ENCODE results near the gene MMP27.
"Not testable (repeated sequence)": the region's sequence is repeated elsewhere in the genome, so short reads cannot be mapped to it uniquely, and the experiment has no call there.

MMP27 gene, protein sequence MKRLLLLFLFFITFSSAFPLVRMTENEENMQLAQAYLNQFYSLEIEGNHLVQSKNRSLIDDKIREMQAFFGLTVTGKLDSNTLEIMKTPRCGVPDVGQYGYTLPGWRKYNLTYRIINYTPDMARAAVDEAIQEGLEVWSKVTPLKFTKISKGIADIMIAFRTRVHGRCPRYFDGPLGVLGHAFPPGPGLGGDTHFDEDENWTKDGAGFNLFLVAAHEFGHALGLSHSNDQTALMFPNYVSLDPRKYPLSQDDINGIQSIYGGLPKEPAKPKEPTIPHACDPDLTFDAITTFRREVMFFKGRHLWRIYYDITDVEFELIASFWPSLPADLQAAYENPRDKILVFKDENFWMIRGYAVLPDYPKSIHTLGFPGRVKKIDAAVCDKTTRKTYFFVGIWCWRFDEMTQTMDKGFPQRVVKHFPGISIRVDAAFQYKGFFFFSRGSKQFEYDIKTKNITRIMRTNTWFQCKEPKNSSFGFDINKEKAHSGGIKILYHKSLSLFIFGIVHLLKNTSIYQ

DNA sequence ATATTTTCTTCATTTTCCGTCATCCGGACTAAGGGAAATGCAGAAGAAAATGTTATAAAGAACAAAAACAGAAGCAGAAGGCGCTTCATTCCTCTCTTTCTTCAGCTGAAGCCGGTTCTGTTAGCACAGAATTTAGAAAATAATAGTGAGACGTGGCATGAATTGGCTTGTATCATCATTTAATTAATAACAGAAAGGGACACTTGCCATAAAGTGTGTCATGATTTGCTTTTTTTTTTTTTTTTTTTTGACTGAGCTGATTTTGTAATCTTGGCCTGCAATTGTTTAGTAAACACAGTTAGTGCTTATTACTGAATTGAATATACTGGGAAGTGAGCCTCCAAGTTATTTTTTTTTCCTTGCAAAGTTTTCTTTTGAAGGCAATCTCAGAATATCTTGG is at the start of gene MMP27:
TSS of gene MMP27 (minus strand) at position 144 of the 400 bp plus-strand sequence. CDS start at position 89, 55 bp downstream.
- DNase-seq, result no peak

DNA sequence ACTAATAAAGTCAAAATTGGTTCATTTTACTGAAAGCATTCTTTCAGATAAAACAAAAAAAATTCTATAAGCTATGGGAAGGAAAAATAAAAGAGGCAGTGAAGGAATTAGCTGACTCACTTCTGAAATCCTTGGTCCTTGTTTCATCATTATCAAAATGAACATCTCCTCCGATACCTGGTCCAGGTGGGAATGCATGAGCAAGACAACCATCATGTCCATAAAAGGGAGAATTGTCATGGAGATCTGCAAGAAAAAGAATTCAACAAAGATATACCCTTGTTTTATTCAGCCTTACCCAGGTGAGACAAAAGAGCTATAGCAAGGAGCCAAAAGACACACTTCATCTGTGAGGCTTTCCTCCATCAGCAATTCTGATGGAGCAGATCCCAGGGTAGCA is 47.7 kb upstream of the MMP27 start:
- no peak for DNase-seq

DNA sequence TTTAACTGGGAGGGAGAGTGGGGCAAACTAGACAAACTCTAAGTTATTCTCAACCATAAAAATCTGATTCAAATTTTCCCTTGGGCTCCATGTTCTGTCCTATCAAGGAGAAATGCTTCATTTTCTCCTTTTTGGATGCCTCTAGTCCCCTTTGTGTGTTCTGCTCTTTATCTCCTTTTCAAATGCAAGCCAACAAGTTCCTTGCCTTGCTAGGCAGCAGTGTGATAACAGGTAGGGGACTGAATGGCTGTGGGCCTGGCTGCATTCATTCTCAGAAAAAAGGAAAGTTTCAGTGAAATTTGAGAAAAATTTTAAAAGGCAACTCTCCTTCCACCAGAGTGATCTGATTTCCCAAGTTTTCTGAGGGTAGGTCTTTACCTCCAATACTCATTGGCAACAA is 46.1 kb upstream of the MMP27 start:
- no peak for DNase-seq

DNA sequence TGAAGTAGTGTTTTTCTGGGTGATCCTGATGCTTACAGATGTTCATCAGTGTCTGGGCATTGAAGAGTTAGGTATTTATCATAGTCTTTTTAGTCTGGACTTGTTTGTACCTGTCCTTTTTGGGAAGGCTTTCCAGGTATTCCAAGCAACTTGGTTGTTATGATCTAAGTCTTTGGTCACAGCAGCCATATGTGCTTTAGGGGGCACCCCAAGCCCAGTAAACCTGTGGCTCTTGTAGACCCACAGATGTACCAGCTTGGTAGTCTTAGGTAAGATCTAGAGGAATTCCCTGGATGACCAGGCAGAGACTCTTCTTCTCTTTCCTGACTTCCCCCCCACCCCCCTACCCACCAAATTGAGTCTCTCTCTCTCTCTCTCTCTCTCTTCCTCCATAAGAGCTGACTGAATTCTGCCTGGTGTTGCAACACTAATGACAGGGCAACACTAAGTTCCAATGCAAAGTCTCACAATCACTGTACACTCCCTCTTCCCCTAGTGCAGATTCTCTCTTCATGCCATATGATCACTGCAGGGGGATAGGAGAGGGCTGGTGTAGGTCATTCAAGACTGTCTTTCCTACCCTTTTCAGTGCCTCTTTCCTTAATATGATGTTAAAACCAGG is 43.6 kb upstream of the MMP27 start:
- no peak for DNase-seq

DNA sequence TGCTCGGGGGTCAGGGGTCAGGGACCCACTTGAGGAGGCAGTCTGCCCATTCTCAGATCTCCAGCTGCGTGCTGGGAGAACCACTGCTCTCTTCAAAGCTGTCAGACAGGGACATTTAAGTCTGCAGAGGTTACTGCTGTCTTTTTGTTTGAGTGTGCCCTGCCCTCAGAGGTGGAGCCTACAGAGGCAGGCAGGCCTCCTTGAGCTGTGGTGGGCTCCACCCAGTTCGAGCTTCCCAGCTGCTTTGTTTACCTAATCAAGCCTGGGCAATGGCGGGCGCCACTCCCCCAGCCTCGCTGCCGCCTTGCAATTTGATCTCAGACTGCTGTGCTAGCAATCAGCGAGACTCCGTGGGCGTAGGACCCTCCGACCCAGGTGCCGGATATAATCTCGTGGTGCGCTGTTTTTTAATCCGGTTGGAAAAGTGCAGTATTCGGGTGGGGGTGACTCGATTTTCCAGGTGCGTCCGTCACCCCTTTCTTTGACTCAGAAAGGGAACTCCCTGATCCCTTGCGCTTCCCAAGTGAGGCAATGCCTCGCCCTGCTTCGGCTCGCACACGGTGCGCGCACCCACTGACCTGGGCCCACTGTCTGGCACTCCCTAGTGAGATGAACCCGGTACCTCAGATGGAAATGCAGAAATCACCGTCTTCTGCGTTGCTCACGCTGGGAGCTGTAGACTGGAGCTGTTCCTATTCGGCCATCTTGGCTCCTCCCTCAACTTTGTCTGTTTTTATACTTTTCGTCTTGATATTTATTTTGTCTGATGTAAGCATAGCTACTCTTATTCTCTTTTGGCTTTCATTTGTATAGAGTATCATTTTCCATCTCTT is 41.4 kb upstream of the MMP27 start:
- not testable (repeated sequence) for DNase-seq

DNA sequence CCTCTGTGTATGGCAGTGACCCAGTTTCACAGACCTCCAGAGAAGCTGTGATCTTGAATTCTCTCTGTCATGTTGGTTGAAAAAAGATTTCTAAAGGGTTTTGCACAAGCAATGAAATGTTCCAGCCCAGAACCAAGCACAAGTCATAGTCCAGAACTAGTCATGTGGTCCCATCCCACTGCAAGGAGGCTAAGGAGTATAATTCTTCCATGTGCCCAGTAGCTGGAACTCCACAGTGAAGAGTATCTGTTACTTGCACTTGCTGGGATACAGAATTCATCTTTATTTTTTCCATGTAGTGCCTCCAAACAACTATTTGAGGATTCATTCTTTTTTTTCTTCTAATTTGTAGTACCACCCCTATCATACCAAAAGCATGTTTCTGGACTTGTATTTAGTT is 29.1 kb upstream of the MMP27 start:
- DNase-seq, result no peak

DNA sequence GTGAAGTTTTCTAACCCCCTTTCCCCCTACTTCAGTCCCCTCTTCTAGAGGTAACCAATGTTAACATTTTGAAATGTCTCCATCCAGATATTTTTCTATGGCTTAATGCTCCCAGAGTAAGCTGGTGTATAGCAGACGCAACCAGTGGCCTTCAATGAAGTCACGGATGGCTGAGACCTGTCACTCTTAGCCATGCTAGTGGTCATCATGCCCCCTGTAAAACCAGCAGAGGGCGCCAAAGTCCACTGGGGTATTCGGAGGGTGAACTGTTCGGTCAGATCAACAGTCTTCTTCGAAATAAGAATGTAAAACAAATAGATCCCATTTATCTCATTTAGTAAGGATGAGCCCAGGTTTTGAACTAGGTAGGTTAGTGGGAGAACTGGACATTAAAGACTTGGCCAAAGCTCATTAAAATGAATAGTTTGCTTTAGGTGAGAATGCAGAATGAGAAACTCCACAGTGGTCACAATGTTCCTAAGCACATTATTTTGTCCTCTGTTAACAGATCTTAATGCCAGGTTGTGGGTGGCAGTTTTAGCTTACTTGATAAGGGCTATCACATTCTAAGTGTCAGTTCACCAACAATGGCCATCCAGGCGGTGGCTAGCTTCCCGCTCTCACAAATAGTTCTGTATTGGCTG is 27.8 kb upstream of the MMP27 start:
- DNase-seq, result peak; percentile 48

DNA sequence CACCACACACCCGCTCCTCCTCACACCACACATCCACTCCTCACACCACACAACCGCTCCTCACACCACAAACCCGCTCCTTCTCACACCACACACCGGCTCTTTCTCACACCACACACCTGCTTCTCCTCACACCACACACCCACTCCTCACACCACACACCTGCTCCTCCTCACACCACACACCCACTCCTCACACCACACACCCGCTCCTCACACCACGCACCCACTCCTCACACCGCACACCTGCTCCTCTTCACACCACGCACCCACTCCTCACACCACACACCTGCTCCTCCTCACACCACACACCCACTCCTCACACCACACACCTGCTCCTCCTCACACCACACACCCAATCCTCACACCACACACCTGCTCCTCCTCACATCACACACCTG is 25.4 kb upstream of the MMP27 start:
- DNase-seq, result not testable (repeated sequence)

DNA sequence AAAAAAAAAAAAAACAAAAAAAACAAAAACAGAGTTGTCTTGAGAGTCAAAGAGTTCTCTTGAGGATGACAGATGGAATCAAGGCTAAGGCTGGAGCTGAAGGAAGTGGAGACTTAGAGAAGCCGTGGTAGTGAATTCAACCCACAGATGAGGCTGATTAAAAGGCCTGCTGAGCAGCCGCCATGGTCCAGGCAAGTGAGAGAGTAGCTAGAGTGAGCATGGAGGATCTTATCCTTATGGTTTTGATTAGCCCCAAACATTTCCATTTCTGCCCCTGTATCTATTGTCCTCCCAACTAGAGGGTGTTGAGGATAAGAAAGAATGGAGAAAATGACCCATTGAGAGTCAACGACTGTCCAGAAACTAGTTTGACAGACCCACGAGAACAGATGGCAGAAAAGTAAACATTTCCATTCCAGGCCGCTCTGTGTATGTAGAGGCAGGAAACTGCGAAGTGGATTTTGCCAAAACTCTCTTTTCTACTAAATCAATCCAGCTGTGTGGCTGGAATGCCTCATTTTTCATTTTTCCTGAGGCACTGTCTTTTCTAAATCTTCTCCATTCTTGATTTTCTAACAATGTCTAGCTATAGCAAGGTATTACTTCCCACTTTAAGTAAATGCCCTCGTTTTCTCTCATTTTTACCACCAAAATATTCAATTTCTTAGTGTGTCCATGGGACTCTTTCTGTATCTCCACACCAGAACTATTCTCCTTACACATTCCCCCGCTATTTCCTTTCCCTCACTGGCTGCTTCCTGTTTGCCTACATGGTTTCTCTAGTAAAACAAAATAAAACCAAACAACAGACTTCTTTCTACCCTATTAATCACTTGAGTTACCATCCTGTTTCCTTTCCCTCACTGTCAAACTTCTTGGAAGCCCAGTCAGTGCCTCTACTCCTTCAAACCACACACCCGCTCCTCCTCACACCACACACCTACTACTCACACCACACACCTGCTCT is 24.6 kb upstream of the MMP27 start:
- DNase-seq, result no peak

DNA sequence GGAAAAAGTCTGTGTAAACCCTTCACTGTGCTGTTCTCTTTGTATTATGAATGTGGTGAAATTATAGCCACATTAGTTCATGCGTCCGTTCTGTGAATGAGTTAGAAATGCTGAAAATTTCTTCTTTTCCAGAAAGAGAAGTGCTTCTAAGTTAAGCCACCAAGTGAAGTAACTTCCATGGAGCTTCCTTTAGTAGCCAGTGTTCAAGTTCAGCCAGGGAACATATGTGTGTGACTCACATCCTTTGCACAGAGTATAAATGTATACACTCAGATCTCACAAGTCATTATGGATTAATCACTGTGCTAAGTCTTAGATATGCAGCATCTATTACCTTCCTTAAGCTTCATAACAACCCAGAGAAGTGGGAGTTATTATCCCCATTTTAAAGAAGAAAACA is 22.3 kb upstream of the MMP27 start:
- DNase-seq, result peak; percentile 73

DNA sequence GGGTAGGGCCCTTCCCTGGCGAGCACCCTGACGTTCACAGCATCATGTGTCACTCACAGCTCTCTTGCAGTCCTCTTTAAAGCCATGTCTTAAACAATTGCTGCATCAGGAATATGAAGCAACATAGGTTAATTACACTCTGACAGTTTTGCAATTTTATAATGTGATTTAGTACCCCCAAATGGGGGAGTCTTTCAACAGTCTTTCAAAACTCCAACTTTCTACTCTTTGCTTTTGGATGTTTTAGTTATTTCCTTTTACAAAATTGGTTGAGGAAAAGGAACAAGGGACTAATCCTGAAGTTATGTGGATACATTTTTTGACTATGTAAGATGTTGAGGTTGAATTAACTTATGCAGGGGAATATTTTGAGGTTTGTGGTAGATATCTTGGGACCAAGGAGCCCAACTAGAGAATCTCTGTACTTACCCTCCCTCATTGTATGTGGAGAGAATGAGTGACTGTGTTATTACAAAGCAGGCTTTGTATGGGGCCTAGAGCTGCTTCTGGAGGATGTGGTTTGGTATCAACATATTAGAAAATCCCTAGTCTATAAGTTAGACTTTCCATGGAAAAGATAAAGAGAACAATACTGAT is 19.4 kb upstream of the MMP27 start, which contains the start of gene MMP8:
TSS of gene MMP8 (minus strand) at position 51 of the 597 bp plus-strand sequence. CDS start 99 bp downstream, outside the sequence.
- no peak for DNase-seq

DNA sequence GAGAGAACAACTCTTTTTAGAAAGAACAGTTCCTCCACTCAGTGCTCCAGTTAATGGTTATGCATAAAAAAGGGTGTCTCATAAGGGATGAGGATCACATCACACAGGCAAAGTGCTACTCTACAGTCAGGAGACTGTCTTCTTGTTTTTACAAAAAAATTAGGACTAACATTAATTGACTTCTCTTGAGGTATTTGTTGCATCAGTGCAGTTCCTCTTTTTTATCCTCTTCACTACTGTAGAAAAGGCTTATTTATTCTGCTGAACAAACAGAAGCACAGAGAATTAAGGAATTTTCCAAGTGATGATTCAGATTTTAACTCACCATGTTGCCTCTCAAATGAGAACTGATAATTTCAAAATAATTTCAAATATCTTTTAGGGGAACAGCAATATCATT is 17.3 kb upstream of the MMP27 start:
- peak; percentile 84 for DNase-seq

DNA sequence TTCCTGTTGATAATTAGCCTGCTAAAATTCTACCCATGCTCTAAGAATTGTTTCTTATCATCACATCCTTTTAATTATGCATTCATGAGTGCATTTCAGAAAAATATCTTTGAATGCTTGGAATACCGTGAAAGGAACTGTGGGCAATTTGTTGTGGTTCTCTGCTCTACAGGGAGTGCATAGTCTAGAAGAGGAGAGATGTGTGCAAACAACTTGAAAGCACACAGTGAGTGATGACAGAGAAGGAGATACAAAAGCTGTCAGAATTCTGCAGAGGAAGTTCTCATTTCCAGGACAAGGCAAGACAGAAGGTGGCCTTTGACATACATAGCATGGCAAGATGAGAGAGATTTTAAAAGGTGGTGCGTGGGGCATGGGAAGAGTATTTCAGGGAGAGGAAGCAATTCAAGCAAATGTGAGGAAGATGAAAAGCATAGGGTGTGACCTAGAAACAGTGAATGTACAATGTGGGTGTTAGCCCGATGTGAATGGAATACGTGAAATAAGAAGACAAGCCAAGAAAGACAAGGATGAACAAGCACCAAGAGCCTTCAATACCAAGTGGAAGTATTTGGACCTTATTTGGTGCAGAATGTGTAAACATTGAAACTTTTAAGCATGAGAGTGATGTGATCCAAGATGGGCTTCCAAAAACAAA is 14.2 kb upstream of the MMP27 start:
- DNase-seq, result no peak

DNA sequence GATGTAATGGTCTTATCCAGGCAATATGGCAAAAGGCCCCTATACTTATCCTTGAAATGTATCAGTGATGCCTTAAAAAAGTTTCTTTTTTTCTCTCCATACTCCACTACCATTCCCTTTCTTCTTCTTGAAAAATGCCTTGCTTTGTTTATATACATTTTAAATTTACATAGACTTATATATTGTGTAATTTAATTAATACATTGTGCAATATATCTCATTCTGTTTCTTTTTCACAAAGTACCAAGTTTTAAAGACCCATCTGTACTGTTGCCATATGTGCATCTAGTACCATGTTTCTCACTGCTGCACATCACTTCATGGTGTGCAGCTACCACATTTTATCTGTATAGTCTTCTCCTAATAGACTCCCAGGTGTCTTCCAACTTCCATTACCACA is 11.7 kb upstream of the MMP27 start:
- DNase-seq, result no peak

DNA sequence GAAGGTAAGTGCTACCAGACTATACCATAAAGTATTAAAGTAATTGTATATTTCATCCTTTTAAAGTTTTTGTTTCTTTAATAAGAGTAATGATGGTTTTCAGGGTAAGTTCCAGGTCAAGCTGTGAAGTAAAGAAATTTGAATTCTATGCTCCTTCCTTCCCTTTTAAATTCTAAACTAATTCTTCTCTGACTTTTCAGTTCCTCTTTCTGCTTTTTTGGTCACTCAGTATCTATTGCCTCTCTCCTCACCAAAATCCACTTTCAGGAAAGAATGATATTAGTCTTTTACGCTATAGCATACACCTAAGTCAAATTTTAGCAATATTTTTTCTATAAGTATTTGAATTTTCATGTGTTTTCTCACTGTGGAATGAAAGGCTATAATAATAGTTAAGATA is 11.0 kb upstream of the MMP27 start:
- DNase-seq, result peak; percentile 72

DNA sequence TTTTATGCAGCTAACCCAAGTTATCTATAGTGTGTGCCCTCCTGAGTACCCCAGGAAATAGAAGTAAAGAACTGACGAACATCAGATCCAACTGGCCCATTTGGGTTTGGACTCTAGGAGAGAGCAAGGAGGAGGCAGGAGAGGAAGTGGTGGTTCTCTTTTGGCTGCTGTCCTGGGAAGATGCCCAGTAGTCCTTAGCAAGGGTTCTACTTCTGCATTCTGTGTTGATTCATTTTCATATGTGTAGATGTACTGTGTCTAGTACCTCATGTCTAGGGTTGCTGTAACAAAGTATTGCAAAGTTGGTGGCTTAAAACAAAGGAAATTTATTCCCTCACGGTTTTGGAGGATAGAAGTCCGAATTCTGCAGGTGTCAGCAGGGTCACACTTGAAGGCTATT is 6.6 kb upstream of the MMP27 start:
- peak; percentile 91 for DNase-seq

DNA sequence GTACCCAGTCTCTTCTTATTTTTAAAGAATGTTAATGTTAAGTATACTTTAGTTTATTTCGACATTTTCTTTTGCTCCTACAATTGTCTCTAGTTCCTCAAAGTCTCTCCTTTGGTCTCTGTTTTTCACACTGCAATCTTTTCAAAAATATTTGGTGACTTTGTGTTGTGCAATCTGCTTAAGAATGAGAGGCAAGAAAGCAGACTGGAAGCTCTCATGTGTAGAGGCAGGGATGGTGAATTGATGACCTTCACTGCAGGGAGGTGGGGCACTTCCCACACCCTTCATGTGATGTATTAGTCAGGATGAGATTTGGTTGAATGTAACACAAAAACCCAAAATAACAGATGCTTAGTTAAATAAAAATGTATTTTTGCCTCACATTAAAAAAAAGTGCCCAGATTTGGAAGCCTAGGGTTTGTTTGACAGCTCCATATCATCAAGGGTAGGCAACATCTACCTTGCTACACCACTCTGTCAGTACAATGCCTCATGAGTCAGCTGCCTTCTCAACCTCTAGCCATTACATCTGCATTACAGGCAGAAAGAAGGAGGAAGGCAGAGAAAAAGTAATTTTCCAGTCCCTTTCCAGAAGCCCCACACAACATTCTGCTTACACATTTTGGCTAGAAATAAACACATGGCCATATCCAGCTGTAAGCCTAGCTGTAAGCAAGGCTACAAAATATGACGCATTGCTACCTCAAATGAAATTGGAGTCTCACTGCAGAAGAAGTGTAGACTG is 3.8 kb upstream of the MMP27 start:
- peak; percentile 87 for DNase-seq

DNA sequence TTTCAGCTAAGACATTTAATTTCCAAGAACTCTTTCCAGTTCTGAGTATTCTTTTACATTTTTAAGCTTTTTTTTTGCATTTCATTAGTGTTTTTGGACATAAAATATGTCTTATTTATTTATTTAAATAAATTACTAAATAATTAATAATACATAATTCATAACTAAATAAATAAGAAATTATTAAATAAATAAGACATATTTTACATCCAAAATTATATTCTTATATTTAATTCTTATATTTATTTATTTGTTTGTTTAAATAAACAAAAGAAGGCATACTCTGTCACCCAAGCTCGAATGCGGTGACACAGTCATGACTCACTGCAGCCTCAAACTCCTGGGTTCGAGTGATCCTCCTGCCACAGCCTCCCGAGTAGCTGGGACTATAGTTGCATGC is 3.1 kb upstream of the MMP27 start:
- DNase-seq, result no peak

DNA sequence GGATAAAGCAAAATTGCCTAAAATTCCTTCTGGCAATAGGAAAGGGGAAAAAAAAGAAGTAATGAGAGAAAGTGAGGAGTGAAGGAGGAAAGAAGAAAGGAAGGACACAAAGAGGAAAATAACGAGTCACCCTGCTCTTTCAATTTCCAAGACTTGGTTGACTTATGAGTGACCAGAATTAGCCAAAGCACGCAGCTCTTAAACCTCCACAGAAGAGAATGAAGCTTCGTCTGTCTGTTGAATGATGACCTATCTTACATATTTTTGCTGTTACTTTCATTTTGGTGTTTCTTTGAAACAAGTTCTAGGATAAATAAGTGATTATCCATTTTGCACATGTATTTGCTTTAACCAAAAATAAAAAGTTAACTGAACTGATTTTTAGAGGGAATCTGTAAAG is 728 bp downstream of the MMP27 start:
- DNase-seq, result no peak
